GM12892 (cell line): ENCODE data around the gene BRD7. TPM values are rescaled to one million over a fixed set of nuclear protein-coding genes. Genes with fewer than 3 reads are reported as not detected.

Experiments
- DNase-seq: peaks from one replicate; pipeline ENCODE4 v3.0.0; 2011; ENCODE audit not compliant: insufficient read length
- FAIRE-seq: peaks from 2 replicates; lab custom pipeline; 2011; peaks lifted over from hg19 to GRCh38; lab: Jason Lieb, UNC
- POLR2A ChIP-seq: IDR thresholded peaks from 2 replicates; pipeline ENCODE4 v1.6.1; 2011; ENCODE audit warnings: low read depth, low read length, control low read depth
- POLR2AphosphoS5 ChIP-seq: IDR thresholded peaks from 2 replicates; pipeline ENCODE4 v1.6.1; 2011; ENCODE audit warnings: low read depth, low read length, control low read depth
- TAF1 ChIP-seq: IDR thresholded peaks from 2 replicates; pipeline ENCODE4 v1.6.1; 2011; ENCODE audit warnings: low read depth, mild to moderate bottlenecking, control low read depth, low read length, borderline replicate concordance
- polyA plus RNA-seq: library from polyadenylated mRNA; unstranded; fragments of >200 nt; gene quantifications from one replicate; pipeline ENCODE4 v1.2.1, GENCODE V29; 2012; ENCODE audit warnings: missing spikeins, inconsistent platforms; ENCODE audit not compliant: missing spikeins

BRD7 gene
- polyA plus RNA-seq = 57.2 TPM

- TF ChIP-seq POLR2AphosphoS5 = no peak
- TF ChIP-seq POLR2A = peak; percentile 53; the same call in 1 of the 2 replicates
- TF ChIP-seq TAF1 = no peak
- peak; percentile 77 for FAIRE-seq
- DNase-seq = peak; percentile 75
Observed at GRCh38 chr16:50368410-50369132, at the start of gene BRD7. Gene BRD7 (minus strand): TSS chr16:50368988. CDS start chr16:50368774, 214 bp downstream.

DNA sequence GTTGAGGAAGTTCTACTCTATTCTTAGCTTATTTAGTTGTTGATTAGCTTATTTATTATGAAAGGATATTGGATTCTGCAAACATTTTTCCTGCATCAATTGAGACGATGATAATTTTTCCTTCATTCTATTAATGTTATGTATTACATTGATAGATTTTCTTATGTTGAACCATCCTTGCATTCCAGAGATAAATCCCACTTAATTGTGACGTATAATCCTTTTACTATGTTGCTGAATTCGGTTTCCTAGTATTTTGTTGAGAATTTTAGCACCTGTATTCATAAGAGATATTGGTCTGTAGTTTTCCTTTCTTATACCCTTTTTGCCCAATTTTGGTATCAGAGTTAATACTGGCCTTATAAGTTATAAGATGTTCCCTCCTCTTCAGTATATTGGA is 47.6 kb upstream of the BRD7 start:
- TF ChIP-seq POLR2AphosphoS5 = no peak
- no peak for TF ChIP-seq TAF1
- no peak for TF ChIP-seq POLR2A
- FAIRE-seq = no peak
- DNase-seq = no peak

GRCh38 chr16:50414152-50414551 is 45.4 kb upstream of the BRD7 start:
- FAIRE-seq (no peak), DNase-seq (no peak)
- TF ChIP-seq TAF1 (no peak), POLR2A (no peak), POLR2AphosphoS5 (no peak)

DNA sequence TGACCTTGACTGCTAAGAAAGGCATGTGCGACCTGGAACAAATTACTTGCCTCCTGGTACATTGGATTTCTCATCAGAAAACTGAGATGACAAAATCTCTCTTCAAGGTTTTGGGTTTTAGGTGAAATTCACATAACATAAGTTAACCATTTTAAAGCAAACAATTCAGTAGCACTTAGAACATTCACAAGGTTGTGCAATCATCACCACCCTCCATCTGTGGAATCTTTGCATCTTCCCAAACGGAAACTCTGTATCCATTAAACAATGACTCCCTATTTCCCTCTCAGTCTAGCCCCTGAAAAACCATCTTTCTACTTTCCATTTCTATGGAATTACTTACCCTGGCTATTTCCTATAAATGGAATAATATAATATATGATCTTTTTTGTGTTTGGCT is 42.2 kb upstream of the BRD7 start:
- DNase-seq (no peak), FAIRE-seq (no peak)
- no peak for TF ChIP-seq TAF1
- no peak for TF ChIP-seq POLR2A
- no peak for TF ChIP-seq POLR2AphosphoS5

GRCh38 chr16:50408001-50408561 is 39.3 kb upstream of the BRD7 start:
- DNase-seq (no peak), FAIRE-seq (no peak)
- TF ChIP-seq POLR2A = no peak
- TF ChIP-seq TAF1 = no peak

GRCh38 chr16:50407351-50407750 is 38.6 kb upstream of the BRD7 start:
- no peak for TF ChIP-seq POLR2A
- TF ChIP-seq TAF1 = no peak
- TF ChIP-seq POLR2AphosphoS5 = no peak
- no peak for DNase-seq
- no peak for FAIRE-seq

- DNase-seq (no peak), FAIRE-seq (no peak)
- TF ChIP-seq TAF1 = no peak
- TF ChIP-seq POLR2AphosphoS5 = no peak
- no peak for TF ChIP-seq POLR2A
Observed at GRCh38 chr16:50403491-50403890, 34.7 kb upstream of the BRD7 start.

DNA sequence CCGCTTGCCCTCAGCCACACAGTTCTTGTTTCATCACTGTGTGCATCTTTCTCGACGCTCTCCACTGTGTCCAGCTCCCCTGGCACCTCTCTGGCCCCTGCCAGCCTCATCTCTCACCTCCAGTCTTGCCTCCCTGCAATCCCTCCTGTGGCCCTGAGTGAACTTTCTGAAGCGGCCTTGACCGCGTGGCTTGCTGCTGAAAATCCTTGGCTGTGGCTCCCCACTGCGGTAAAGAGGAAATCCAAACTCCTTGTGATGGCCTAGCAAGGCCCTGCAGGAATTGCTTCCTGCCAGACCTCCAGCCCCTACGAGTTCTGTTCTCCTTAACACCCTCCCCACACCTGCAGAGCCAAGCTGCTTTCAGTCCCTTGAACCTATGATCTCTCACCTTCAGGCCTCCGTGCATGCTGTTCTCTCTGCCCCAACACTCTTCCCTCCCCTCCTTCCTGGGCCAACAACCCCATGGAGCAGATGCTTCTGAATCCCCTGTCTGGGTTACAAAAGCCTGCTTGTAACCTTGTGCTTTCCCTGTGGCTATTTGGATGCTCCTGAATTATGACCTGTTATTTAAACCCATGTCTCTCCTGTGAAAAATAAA is 33.6 kb upstream of the BRD7 start:
- no peak for FAIRE-seq

GRCh38 chr16:50401355-50401754 is 32.6 kb upstream of the BRD7 start:
- DNase-seq (no peak), FAIRE-seq (no peak)
- no peak for TF ChIP-seq POLR2A
- TF ChIP-seq POLR2AphosphoS5 = no peak
- TF ChIP-seq TAF1 = no peak

More for the DNA sequence above, 33.6 kb upstream of the BRD7 start:
- no peak for DNase-seq
- TF ChIP-seq POLR2AphosphoS5 = no peak

- DNase-seq (no peak), FAIRE-seq (no peak)
- TF ChIP-seq POLR2A = no peak
- TF ChIP-seq POLR2AphosphoS5 = no peak
- no peak for TF ChIP-seq TAF1
Observed at GRCh38 chr16:50400967-50401348, 32.2 kb upstream of the BRD7 start.

- TF ChIP-seq TAF1 (no peak), POLR2A (no peak), POLR2AphosphoS5 (no peak)
- no peak for DNase-seq
- FAIRE-seq = no peak
Observed at GRCh38 chr16:50400312-50400966, 31.7 kb upstream of the BRD7 start.

DNA sequence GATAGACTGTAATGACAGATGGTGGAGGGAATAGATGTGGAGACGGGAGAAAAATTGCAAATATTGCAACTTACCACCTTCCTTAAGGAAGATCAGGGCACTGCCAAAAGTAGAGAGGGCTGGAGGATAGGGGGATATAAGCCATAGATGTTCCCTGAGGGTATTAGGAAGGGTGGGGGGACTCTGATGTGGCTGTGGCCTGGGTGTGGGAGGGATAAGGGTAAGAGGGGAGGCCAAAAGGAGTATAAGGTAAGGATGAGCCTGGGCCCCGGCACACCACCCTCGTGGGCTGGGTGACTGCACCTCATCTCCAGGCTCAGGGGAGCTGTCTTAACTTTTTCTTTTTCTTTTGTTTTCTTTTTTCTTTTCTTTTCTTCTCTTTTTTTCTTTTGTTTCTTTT is 30.6 kb upstream of the BRD7 start:
- DNase-seq (no peak), FAIRE-seq (no peak)
- TF ChIP-seq TAF1 (no peak), POLR2AphosphoS5 (no peak), POLR2A (no peak)
